Activated CD4-positive, alpha-beta T cell treated with anti-CD3 and anti-CD28 coated beads, Interleukin-2, amount 50 U/mL, for 24 hours (primary cell): ENCODE results near the gene FAM89A.
"Not testable (repeated sequence)": the region's sequence is repeated elsewhere in the genome, so short reads cannot be mapped to it uniquely, and the experiment has no call there.

ENCODE experiments used
- DNase-seq, 2 donors: peaks; one replicate each; pipeline ENCODE4 v3.0.0-alpha.2; 2020; ENCODE audit warnings: low read depth in 1 of 2, low spot score in 1 of 2

FAM89A gene

GRCh38 chr1:231057410-231057809, 17.4 kb upstream of the FAM89A start:
- DNase-seq: no peak

- DNase-seq: no peak
Observed at GRCh38 chr1:231055271-231055670, 15.2 kb upstream of the FAM89A start.

GRCh38 chr1:231053493-231054162, 13.6 kb upstream of the FAM89A start:
- DNase-seq: no peak

- no peak for DNase-seq
Observed at GRCh38 chr1:231052777-231053176, 12.7 kb upstream of the FAM89A start.

GRCh38 chr1:231050932-231051331, 10.9 kb upstream of the FAM89A start:
- not testable (repeated sequence) for DNase-seq

GRCh38 chr1:231050395-231050794, 10.3 kb upstream of the FAM89A start:
- DNase-seq: no peak

GRCh38 chr1:231049121-231049979, 9.3 kb upstream of the FAM89A start:
- no peak for DNase-seq

GRCh38 chr1:231048419-231048818, 8.4 kb upstream of the FAM89A start:
- not testable (repeated sequence) for DNase-seq

- not testable (repeated sequence) for DNase-seq
Observed at GRCh38 chr1:231047529-231047928, 7.5 kb upstream of the FAM89A start.

GRCh38 chr1:231046730-231047395, 6.8 kb upstream of the FAM89A start:
- DNase-seq: no peak

- not testable (repeated sequence) for DNase-seq
Observed at GRCh38 chr1:231045921-231046729, 6.1 kb upstream of the FAM89A start.

GRCh38 chr1:231045286-231045685, 5.2 kb upstream of the FAM89A start:
- DNase-seq: no peak

GRCh38 chr1:231044588-231044987, 4.5 kb upstream of the FAM89A start:
- DNase-seq: no peak

GRCh38 chr1:231041719-231042261, 1.7 kb upstream of the FAM89A start:
- no peak for DNase-seq

GRCh38 chr1:231040800-231041718, 1.0 kb upstream of the FAM89A start:
- DNase-seq: no peak

GRCh38 chr1:231039161-231040018, 664 bp downstream of the FAM89A start:
- DNase-seq: peak in 1 of 2 donors; percentile 8

- DNase-seq: no peak
Observed at GRCh38 chr1:231037585-231038517, 2.2 kb downstream of the FAM89A start.

- no peak for DNase-seq
Observed at GRCh38 chr1:231036416-231036815, 3.6 kb downstream of the FAM89A start.
